ENCODE measurements around the gene MED15. TPM values are rescaled to one million over a fixed set of nuclear protein-coding genes. Genes with fewer than 3 reads are reported as not detected.
A peak's percentile ranks its signal among the peaks of the same experiment; 100 is the strongest.

The MED15 gene
- total RNA-seq, 6 donors from 2014 or later: 64.2 to 170 (median 123) TPM

DNA sequence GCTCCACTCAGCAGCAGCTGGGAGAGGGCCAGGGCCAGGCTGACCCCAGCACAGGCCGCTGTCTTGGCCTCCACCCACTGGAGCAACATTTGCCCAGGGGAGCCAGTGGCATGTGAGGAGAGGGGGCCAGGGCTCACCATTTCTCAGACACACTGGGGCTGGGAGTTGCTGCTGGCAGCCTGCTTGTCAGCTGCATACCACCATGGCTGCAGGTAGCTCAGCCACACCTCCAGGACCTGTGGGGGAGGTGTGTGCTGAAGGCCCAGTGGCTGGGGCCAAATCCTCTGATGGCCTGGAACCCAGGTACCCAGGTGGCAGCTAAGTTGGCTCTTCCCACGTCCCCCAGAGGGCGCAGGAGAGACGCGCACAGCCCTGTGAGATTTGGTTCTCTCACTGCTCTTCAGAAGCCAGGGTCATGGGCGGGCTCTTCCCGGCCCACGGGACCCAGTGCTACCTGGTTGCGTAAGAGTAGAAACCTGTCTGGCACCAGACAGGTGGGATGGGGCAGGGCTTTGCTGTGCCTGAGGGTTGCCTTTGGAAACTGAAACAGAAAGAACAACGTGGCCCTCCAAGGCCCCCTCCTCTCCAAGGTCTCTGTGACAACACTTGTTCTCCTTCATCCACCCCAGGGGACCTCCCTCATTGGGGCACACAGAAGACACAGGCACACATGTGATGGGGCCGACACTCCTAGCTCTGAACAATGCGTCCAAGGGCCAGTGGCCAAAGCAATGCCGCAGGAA, 98.8 kb downstream of the MED15 start:
- peak; percentile 68 to 92 for ATAC-seq (ENCODE audit: low FRiP score in 2 of 2)
- Histone ChIP-seq H3K4me1 (peaks cover 0 to 10% (median 7%) of the 10 kb centered on the region in 4 donors), H3K27ac (peak overlapping the region in 1 of 4 donors; percentile 39), H3K27me3 (no peaks in the 10 kb centered on the region), H3K9me3 (no peaks in the 10 kb centered on the region), H3K36me3 (no peaks in the 10 kb centered on the region), H3K4me3 (peak overlapping the region in 1 of 4 donors; percentile 9)
- WGBS, 2 donors: 26 to 38% methylated on average over 8 to 9 of the region's 13 CpGs
- DNase-seq: peak in 1 of 2 donors; percentile 89
- TF ChIP-seq POLR2AphosphoS5 (IDR thresholded peaks at IDR 0.05) (no peak), POLR2A (IDR thresholded peaks at IDR 0.05) (peak in 1 of 4 donors; percentile 20)
- TF ChIP-seq, protein P1, sequence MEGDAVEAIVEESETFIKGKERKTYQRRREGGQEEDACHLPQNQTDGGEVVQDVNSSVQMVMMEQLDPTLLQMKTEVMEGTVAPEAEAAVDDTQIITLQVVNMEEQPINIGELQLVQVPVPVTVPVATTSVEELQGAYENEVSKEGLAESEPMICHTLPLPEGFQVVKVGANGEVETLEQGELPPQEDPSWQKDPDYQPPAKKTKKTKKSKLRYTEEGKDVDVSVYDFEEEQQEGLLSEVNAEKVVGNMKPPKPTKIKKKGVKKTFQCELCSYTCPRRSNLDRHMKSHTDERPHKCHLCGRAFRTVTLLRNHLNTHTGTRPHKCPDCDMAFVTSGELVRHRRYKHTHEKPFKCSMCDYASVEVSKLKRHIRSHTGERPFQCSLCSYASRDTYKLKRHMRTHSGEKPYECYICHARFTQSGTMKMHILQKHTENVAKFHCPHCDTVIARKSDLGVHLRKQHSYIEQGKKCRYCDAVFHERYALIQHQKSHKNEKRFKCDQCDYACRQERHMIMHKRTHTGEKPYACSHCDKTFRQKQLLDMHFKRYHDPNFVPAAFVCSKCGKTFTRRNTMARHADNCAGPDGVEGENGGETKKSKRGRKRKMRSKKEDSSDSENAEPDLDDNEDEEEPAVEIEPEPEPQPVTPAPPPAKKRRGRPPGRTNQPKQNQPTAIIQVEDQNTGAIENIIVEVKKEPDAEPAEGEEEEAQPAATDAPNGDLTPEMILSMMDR (IDR thresholded peaks at IDR 0.05): peak; percentile 52 to 93 (median 78)

DNA sequence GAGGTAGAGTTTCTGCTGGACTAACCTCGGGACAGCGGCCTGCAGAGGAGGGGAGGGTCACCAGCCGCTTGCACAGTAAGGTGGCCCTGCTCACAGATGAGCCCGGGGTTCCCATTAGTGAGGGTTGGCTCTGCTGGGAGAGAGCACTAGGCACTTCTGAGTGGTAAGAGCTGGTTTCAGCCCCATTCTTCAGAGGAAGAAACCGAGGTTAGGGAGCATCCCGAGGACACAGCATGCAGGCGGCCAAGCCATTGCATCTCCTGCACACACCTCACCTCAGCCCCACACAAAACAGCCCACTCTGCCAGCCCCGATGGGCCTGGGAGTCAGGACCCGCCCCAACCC, 99.3 kb downstream of the MED15 start:
- no peaks in the 10 kb centered on the region for H3K27me3 ChIP-seq
- H3K9me3 ChIP-seq: no peaks in the 10 kb centered on the region
- no peak for ATAC-seq (ENCODE audit: low FRiP score in 2 of 2)
- peak overlapping the region in 1 of 4 donors; percentile 39 for H3K27ac ChIP-seq
- DNase-seq: no peak
- H3K4me1 ChIP-seq: peaks cover 0 to 10% (median 7%) of the 10 kb centered on the region in 4 donors
- WGBS, 2 donors: 81 to 89% methylated on average over 8 to 9 of the region's 9 CpGs
- no peaks in the 10 kb centered on the region for H3K36me3 ChIP-seq
- H3K4me3 ChIP-seq: peak overlapping the region in 1 of 4 donors; percentile 9
- TF ChIP-seq POLR2A (IDR thresholded peaks at IDR 0.05) (no peak), EP300 (IDR thresholded peaks at IDR 0.05) (no peak), POLR2AphosphoS5 (IDR thresholded peaks at IDR 0.05) (no peak)
- TF ChIP-seq, protein P1 (IDR thresholded peaks at IDR 0.05): no peak

DNA sequence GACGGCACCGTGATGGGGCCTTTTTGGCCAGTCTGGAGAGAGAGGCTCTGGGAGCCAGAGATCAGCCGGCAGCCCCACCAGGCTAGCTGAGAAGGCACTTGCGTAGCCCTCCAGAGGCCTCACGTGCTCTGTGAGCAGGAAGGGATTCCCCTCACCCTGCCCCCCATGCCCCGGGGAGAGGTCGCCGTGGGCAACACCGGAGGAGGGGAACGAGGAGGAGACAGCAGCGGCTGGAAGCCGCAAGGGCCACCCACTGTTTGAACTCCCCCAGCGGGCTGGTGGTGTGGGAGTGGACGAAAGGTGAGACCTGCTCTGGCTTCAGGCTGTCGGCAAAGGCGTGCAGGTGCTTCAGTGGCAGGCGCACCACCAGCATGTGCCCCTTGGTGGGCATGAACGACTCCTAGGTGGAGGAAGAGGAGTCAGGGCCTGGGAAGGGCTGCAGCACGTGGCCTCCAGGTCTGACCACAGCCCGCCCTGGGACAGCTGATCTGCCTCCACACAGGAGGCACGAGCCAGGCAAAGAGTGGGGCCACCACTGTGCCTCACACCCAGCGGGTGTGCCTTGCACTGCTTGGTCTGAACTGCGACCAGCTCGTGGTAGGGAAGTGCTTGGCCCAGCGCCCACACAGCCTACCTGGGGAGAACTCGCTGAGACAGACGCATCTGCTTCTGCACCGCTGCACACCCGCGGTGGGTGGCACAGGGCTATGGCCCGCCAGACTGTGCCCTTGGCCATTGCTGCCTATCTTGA, 99.9 kb downstream of the MED15 start:
- Histone ChIP-seq H3K9me3 (no peaks in the 10 kb centered on the region), H3K36me3 (no peaks in the 10 kb centered on the region), H3K27ac (no peak overlapping the region), H3K4me3 (no peak overlapping the region), H3K4me1 (peaks cover 0 to 10% (median 7%) of the 10 kb centered on the region in 4 donors), H3K27me3 (no peaks in the 10 kb centered on the region)
- ATAC-seq (ENCODE audit: low FRiP score in 2 of 2) (no peak), DNase-seq (peak in 1 of 2 donors; percentile 77)
- TF ChIP-seq EP300 (IDR thresholded peaks at IDR 0.05) (no peak), POLR2AphosphoS5 (IDR thresholded peaks at IDR 0.05) (no peak), POLR2A (IDR thresholded peaks at IDR 0.05) (no peak)
- TF ChIP-seq, protein P1 (IDR thresholded peaks at IDR 0.05): no peak
- WGBS, 2 donors: 23 to 60% methylated on average over 4 to 31 of the region's 31 CpGs

DNA sequence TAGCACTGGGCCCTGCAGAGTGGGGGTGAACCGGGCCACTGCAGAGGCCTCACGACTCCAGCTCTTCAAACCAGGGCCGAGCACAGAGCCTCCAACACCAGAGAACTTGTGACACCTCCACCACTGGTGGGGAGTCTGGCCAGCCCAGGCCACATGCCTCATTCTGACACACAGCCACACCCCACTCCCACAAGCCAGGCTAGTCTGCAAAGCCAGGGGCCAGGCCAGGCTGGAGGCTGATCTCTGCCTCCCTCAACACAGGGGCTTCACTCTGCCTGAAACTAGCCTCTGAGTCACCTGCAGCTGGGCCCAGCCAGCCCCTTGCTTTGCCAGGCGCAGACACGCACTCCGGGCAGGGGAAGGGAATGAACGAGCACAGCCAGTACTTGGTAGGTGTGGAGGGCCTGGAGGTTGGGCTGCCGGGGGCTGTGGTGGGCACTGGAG, 102.9 kb downstream of the MED15 start:
- Histone ChIP-seq H3K9me3 (no peaks in the 10 kb centered on the region), H3K36me3 (no peaks in the 10 kb centered on the region), H3K4me3 (no peak overlapping the region), H3K4me1 (peaks cover 0 to 10% (median 7%) of the 10 kb centered on the region in 4 donors), H3K27me3 (no peaks in the 10 kb centered on the region), H3K27ac (no peak overlapping the region)
- ATAC-seq (ENCODE audit: low FRiP score in 2 of 2): no peak
- peak in 1 of 2 donors; percentile 66 for DNase-seq
- TF ChIP-seq, protein P1 (IDR thresholded peaks at IDR 0.05): no peak
- TF ChIP-seq EP300 (IDR thresholded peaks at IDR 0.05) (no peak), POLR2A (IDR thresholded peaks at IDR 0.05) (no peak), POLR2AphosphoS5 (IDR thresholded peaks at IDR 0.05) (no peak)
- 88 to 93% methylated on average over 4 to 8 of the region's 8 CpGs for WGBS, 2 donors
